ENCODE results near the gene RHBDD3.

DNA sequence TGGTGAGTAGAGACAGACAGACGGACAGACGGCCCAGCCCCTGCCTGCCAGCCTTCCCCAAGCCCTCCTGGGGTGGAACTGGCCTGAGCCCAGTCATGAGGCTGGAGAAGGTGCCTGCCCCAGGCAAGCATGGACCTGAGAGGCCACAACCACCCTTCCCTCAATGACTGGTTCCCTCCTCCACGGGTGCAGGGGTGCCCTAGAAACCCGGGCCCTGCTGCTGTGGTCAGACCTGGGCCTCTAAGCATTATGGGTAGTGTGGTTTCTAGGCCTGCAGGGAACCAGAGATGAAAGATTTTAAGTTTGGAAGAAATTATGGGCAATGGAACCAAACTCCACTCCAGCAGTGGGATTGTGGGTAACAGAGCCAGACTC lies 13.5 kb downstream of the RHBDD3 start:
- TF ChIP-seq, protein P1, sequence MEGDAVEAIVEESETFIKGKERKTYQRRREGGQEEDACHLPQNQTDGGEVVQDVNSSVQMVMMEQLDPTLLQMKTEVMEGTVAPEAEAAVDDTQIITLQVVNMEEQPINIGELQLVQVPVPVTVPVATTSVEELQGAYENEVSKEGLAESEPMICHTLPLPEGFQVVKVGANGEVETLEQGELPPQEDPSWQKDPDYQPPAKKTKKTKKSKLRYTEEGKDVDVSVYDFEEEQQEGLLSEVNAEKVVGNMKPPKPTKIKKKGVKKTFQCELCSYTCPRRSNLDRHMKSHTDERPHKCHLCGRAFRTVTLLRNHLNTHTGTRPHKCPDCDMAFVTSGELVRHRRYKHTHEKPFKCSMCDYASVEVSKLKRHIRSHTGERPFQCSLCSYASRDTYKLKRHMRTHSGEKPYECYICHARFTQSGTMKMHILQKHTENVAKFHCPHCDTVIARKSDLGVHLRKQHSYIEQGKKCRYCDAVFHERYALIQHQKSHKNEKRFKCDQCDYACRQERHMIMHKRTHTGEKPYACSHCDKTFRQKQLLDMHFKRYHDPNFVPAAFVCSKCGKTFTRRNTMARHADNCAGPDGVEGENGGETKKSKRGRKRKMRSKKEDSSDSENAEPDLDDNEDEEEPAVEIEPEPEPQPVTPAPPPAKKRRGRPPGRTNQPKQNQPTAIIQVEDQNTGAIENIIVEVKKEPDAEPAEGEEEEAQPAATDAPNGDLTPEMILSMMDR (IDR thresholded peaks at IDR 0.05), result no peak
- no peak for TF ChIP-seq POLR2A (IDR thresholded peaks at IDR 0.05)
